Measurements from ENCODE around the gene PLA2G2D. TPM values are rescaled to one million over a fixed set of nuclear protein-coding genes. Genes with fewer than 3 reads are reported as not detected.

Gene PLA2G2D
- total and polyA plus RNA-seq, 9 of the 15 experiments (the other 6 are each of a cell fraction or from before 2014, with no cell fraction given), result not detected

DNA sequence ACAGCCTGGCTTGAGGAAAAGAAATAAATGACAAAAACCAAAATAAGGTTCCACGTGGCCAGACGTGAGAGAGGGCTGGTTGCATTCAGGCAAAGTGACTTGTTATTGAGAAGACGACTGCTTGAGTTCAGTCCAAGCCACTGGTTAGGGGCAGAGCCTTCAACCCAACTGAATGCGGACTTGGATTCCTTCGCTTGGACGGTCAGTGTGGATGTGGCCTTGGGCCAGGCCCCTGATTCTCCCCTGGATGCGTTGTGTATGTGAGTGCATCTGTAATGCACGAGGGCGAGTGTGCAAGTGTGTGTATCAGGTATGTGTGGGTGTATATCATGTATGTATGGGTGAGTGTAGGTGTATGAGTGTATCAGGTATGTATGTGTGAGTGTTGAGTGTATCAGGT, 21.7 kb upstream of the PLA2G2D start:
- in situ Hi-C loops (cut with MboI) (no loop called here), intact Hi-C loops (cut with micrococcal nuclease) (no loop called here)
- Histone ChIP-seq H3K4me3 (no peak overlapping the region), H3K4me2 (ENCODE audit: insufficient read depth, low read length) (no peak overlapping the region), H3K9ac (ENCODE audit: insufficient read depth in 1 of 2, low read depth in 2 of 2, low read length in 2 of 2) (no peak overlapping the region), H3K36me3 (ENCODE audit: control insufficient read depth, insufficient read depth, low read length) (no peaks in the 10 kb centered on the region), H2AFZ (ENCODE audit: low read depth, low read length) (no peak overlapping the region), H3K79me2 (ENCODE audit: control insufficient read depth, insufficient read depth, low read length) (no peaks in the 10 kb centered on the region), H4K20me1 (replicated peaks; ENCODE audit: control insufficient read depth, insufficient read depth, low read length) (no peaks in the 10 kb centered on the region; the same call in 1 of the 2 replicates), H3K27me3 (ENCODE audit: control insufficient read depth in 2 of 2, insufficient read depth in 2 of 2, low read length in 2 of 2) (peaks cover 6 to 78% of the 10 kb centered on the region in 2 experiments; a peak in 4 of 5 replicates), H3K4me1 (replicated peaks in 1 of 2; ENCODE audit: control insufficient read depth in 2 of 2, insufficient read depth in 2 of 2, low read length in 2 of 2) (no peaks in the 10 kb centered on the region), H3K9me3 (replicated peaks; ENCODE audit: control insufficient read depth, insufficient read depth, low read depth, low read length) (no peaks in the 10 kb centered on the region), H3K9me1 (ENCODE audit: control insufficient read depth, insufficient read depth, low read length) (no peaks in the 10 kb centered on the region), H3K27ac (ENCODE audit: extremely low read depth, low read depth, low read length) (no peak overlapping the region)
- ChIA-PET CTCF (ENCODE audit: low intra/inter-chr PET ratio) (no interaction called here), POLR2A (no interaction called here)
- BruUV-seq (replicated peaks), result no TSS peak
- ATAC-seq (no peak), FAIRE-seq (no peak), DNase-seq (ENCODE audit: extremely low read depth in 1 of 4, low spot score in 3 of 4) (no peak)
- 0% methylated on average over 9 of the region's 9 CpGs for WGBS (ENCODE audit: insufficient coverage, low coverage, missing lambda C conversion rate)
- TF ChIP-seq, protein P1, sequence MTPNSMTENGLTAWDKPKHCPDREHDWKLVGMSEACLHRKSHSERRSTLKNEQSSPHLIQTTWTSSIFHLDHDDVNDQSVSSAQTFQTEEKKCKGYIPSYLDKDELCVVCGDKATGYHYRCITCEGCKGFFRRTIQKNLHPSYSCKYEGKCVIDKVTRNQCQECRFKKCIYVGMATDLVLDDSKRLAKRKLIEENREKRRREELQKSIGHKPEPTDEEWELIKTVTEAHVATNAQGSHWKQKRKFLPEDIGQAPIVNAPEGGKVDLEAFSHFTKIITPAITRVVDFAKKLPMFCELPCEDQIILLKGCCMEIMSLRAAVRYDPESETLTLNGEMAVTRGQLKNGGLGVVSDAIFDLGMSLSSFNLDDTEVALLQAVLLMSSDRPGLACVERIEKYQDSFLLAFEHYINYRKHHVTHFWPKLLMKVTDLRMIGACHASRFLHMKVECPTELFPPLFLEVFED (CRISPR knock-in tag; conservative IDR thresholded peaks at IDR 0.05), result 0 out of 2 replicates have a peak, but pooled peaks have one; percentile 24
- TF ChIP-seq, protein P2, sequence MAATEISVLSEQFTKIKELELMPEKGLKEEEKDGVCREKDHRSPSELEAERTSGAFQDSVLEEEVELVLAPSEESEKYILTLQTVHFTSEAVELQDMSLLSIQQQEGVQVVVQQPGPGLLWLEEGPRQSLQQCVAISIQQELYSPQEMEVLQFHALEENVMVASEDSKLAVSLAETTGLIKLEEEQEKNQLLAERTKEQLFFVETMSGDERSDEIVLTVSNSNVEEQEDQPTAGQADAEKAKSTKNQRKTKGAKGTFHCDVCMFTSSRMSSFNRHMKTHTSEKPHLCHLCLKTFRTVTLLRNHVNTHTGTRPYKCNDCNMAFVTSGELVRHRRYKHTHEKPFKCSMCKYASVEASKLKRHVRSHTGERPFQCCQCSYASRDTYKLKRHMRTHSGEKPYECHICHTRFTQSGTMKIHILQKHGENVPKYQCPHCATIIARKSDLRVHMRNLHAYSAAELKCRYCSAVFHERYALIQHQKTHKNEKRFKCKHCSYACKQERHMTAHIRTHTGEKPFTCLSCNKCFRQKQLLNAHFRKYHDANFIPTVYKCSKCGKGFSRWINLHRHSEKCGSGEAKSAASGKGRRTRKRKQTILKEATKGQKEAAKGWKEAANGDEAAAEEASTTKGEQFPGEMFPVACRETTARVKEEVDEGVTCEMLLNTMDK (IDR thresholded peaks at IDR 0.05; ENCODE audit: borderline replicate concordance, insufficient read depth, low read depth, low read length, poor library complexity, severe bottlenecking), result no peak
